KBM-7 (cell line): ENCODE results near the gene PHYHD1.
"Not testable (repeated sequence)": the region's sequence is repeated elsewhere in the genome, so short reads cannot be mapped to it uniquely, and the experiment has no call there.

Experiments used
- DNase-seq: peaks from one replicate; pipeline ENCODE4 v3.0.0-alpha.2; 2015
- in situ Hi-C: fragments of 300-500 bp; cut with MboI; formaldehyde crosslinking; loops from 2 replicates; pipeline ENCODE4 v1.14.3; 2020; ENCODE audit warnings: low sequenced_read_pairs, low pct_unique_long_range_greater_than_20kb, mixed read lengths

Gene PHYHD1

DNA sequence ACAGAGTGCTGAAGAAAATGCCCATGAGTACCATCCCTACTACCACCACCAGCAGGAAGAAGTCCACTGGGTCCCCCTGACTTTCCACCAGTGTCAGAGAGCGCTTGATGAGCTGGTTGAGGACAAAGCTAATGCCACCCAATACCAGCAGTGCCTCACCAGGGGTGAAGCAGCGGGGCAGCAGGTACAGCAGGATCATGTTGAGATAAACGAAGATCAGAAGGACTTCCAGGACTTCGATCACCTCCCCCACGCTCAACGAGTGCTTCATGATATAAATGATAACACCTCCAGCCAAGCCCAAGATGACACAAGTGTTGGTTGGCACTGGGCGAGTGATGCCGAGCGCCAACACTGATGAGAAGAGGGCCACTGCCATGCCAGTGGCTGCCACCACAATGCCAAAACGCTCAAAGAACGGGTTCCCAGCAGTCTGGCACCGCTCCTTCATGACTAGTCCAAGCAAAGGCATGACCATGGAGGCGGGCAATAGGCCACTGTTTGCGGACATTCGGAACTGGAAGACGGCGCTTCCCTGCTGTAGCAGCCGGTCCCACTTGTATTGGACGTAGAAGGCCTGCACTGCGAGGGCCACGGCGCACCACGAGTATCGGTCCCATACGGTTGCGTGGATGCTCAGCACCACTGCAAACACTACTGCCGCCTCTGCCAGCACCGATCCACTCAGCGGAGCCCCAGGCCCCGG is 25.9 kb downstream of the PHYHD1 start:
- in situ Hi-C loops = no loop called here
- DNase-seq = no peak

DNA sequence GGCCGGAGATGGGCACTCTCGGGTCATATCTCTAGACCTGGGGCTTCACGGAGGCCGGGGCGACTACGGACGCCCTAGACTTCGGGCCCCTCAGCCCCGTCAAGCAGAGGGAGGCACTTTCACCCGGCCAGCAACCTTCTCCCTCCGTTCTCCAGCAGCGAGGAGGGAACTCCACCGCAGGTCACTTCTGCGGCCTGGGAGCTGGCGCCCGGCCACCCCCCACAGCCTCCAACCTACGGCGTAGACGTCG is 26.4 kb downstream of the PHYHD1 start:
- in situ Hi-C loops = no loop called here

DNA sequence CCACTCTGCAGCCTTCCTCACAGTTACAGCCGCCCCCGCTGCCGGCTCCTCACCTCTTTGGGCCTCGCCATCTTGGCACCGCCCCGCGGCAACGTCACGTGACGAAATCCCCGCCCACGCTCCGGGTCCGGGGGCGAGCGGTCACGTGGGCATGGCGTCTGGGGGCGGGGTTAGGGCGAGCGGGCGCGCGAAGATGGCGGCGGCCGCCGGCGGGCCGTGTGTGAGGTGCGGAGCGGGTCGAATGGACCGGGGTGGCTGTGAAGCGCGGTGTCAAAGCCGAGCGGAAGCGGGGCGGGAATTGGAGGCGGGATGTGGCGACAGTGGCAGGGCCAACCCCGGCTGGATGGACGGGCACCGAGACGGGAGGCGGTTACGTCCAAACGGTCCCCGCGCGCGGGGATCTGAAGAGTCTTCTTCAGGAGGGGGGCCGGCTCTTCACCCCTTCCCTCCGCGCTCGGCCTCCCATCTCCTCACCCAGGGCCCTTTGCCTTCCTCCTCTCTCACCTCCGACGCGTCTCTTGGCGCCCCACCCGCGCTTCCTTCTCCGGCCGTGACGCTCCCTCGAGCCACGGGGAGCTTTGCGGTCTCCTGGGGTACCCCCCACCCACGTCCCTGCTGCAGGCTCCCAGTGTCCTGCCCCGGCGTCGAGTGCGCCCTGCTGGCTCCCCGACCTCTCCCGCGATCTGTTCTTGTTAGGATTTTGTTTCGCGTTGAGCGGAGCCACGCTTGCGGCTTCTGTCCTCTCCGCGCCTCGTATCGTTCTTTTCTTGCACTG is 26.9 kb downstream of the PHYHD1 start, which contains the start of the genes DOLK and NUP188:
TSS of gene DOLK (minus strand) at position 77 of the 775 bp plus-strand sequence. CDS start 300 bp downstream, outside the sequence.
TSS of gene NUP188 (plus strand) at position 173 of the 775 bp plus-strand sequence. CDS start at position 194, 21 bp downstream.
- DNase-seq = peak; percentile 92
- in situ Hi-C loops = no loop called here

More for the DNA sequence above, 26.4 kb downstream of the PHYHD1 start:
- DNase-seq = no peak

DNA sequence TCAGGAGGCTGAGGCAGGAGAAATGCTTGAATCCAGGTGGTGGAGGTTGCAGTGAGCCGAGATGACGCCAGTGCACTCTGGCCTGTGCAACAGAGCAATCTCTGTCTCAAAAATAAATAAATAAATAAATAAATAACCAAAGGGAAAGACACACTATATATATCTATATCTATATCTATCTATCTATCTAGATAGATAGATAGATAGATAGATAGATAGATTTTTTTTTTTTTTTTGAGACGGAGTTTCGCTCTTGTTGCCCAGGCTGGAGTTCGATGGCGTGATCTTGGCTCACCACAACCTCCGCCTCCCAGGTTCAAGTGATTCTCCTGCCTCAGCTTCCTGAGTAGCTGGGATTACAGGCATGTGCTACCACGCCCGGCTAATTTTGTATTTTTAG is 40.6 kb downstream of the PHYHD1 start:
- DNase-seq, in situ Hi-C loops: not testable (repeated sequence)

DNA sequence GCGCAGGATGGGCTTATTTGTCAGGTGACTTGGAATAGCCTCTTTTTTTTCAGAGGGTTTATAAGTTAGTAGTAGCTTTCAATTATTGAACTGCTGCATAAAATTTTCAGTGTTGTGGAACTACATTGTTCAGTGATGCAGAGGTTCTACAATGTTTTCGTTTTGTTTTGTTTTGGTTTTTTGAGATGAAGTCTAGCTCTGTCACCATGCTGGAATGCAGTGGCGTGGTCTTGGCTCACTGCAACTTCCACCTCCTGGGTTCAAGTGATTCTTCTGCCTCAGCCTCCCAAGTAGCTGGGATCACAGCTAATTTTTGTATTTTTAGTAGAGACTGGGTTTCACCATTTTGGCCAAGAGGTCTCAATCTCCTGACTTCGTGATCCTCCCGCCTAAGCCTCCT is 48.7 kb downstream of the PHYHD1 start:
- in situ Hi-C loops = no loop called here
- no peak for DNase-seq

DNA sequence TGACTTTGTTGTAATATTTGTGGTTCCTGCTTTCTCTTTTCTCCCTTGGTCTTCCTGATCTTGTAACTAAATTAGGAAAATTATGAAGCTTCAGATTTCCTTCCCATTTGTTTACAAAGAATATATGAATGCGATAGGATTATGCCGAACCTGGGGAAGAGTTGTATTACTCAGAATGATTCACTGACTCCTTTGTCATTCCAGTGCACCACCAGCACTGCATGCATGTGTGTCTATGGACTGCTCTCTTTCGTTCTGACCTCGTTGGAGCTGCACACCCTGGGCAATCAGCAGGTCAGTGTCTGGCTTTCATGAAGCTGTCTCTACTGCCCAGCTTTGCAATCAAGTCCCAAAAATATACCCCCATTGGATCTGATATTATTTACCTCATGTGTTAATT is 52.2 kb downstream of the PHYHD1 start:
- in situ Hi-C loops = no loop called here
- DNase-seq = no peak

DNA sequence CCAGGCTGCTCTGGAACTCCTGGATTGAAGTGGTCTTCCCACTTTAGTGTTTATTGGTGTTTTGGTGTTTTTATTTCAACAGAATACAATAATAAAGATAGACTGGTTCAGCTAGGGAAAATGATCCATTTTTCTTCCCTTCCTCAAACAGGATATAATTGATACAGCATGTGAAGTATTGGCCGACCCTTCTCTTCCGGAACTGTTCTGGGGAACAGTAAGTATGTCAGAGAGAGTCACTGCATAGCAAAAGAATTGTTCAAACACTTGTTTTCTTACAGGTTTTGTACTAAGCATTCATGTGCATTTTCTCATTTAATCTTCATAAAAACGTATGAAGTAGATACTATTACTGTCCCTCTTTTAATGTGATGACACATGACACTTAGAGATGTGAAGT is 58.3 kb downstream of the PHYHD1 start:
- in situ Hi-C loops = no loop called here
- no peak for DNase-seq

DNA sequence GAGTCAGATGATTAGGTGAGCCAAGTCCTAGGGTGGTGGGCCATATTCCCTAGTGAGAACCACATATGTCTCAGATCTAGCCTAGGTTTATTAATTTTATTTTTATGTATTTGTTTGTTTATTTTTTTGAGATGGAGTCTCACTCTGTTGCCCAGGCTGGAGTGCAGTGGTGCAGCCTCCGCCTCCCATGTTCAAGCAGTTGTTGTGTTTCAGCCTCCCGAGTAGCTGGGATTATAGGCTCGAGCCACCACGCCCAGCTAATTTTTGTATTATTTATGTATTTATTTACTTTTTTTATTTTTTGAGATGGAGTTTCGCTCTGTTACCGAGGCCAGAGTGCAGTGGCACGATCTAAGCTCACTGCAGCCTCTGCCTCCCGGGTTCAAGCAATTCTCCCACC is 62.8 kb downstream of the PHYHD1 start:
- in situ Hi-C loops = no loop called here
- no peak for DNase-seq

DNA sequence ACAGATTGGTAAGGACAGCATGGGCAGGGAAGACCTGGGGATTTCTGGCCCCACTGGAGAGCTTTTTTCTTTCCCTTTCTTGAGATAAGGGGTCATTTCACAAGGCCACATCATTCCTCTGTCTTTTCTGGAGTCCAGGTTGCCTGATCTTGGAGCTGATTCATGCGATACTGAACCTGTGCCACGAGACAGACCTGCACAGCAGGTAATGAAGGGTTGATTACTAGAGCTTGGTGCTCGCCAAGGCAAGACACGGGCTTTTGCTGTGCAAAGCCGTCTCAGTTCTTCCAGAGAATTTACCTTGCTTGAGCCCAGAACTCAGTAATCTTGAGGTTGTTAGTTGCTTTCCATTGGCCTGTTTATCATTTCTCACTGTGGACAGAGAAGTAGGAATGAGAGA is 65.9 kb downstream of the PHYHD1 start:
- in situ Hi-C loops = no loop called here
- no peak for DNase-seq

DNA sequence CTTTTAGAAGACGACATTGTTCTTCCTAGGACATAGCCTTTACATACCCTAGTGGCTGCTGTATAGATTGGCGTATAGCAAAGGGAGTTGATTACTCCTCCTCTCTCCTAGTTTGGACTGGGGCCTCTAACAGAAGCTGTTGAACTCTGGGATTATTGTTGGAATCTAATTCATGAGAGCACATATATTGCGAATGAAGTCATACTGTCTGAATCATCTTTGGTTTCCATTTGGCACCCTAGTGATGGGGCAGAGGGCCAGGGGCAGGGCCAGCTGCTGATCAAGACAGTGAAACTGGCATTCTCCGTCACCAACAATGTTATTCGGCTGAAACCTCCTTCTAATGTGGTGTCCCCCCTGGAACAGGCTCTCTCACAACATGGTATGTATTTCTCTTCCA is 67.0 kb downstream of the PHYHD1 start:
- no peak for DNase-seq
- in situ Hi-C loops = no loop called here
